NCI-H2227 treated with DMSO at 0.1 percent for 48 hours (cell line): ENCODE data around the gene MSANTD3.
"Not testable (repeated sequence)": the region's sequence is repeated elsewhere in the genome, so short reads cannot be mapped to it uniquely, and the experiment has no call there.

Source experiments
- DNase-seq: peaks from one replicate; lab custom pipeline; 2025; lab: John Stamatoyannopoulos, UW

Gene MSANTD3

DNA sequence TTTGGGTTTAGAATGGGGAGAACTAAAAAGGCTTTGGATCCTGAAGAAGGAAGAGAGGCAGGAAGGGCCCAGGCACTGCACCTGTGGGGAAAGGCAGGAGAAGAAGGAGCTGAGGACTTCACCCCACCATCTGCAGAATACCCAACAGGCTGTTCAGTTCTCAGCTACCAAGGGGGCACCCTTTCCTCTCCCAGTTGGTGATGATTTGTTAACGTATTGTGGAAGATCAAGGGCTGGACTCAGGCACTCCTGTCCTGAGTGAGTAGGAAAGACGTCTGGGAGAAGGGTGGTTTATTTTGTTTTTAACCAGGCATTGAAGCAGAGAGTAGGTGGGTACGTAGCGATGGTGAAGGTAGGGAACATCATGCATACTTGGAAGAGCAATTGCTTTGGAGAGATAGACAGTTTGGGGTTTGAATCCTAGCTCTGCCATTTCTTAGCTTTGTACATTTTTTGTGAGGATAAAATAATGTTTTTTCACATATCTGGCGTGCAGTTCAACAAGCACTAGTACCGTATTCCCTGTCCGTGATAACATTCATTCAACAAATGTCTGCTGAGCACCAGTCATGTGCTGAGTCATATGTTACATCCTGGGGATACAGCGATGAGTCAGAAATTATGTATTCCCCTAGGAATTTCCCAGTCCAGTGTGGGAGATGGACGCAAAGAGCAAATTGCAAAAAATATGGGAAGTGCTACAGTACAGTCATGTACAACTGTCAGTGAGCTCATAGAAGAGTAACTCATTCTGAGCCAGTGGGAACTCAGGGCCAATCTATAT is 2.1 kb downstream of the MSANTD3 start:
- no peak for DNase-seq

- no peak for DNase-seq
These were observed 3.5 kb downstream of the MSANTD3 start for GRCh38 chr9:100430286-100430940.

GRCh38 chr9:100431886-100432285 is 4.9 kb downstream of the MSANTD3 start:
- no peak for DNase-seq

DNA sequence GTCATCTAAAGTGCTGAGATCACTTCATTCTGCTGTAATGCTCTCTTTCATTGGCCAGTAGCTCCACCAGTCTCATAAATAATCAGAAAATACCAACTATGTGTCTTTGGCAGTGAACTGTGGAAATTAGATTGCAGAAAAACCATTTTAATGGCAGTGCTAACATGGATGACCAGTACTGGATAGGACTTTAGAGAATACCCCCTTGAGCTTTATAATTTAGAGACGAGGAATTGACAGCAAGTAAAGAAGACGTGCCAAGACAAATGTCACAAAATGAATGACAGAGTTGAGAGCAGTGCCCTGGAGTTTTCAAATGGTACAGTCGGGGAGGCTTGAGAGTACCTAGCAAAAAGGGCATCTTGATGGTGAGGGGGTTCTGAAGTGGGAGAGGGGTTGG is 5.8 kb downstream of the MSANTD3 start:
- DNase-seq = no peak

GRCh38 chr9:100436571-100436970 is 9.6 kb downstream of the MSANTD3 start:
- no peak for DNase-seq

DNA sequence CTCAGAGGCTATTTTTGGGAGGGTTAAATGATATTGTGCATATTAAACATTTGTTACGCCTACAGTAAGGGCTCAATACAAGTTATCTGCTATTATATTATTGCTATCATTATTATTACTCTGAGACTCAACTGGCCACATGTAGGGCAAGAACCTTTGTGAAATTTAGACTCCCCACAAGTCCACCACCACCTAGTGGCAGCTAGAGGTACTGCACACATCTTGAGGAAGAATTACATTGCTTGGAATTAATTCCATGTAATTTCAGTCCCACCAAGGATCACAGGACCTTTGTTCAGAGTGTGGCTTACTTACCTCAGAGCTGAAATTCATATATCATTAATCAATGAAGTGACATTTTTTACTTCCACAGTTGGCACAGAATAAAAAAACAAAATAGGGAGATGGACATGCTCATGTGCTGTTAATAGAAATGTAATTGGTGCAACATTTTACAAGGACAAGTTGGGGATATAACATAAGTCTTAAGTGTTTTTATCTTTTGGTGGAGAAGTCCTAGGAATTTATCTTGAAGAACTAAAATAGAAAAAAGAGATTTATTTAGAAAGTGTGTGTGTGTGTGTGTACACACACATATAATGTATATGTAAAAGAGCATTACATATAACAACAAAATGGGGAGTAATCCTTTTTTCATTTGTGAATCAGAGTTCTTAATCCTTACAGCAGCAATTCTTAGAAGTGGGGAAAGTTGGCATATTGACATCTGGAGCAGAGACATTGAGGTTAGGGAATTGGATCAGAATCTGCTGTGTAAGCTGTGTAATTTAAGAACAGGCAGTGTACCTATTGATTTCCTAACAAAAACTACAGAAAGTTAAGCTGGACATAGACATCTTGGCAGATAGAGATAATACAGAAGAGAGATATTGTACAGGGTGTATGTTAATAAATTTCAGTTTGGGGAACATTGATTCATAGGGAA is 11.2 kb downstream of the MSANTD3 start:
- peak; percentile 21 for DNase-seq

DNA sequence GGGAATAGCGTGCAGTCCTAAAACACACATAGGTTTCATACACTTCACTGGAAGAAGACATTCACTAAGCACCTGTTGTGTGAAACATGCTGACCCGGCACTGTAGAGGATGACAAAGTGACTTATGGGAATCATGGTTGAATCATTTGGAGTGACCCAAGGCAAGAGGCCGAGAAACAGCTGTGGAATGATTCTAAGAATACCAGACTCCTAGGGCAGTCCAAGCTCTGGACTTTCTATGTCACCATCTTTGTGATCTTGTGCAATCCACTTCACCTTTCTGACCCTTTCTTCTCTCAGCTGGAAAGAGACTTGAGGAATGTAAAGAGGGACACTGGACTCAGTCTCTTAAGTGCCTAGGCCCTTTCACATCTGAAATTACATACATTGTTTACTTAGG is 13.1 kb downstream of the MSANTD3 start:
- DNase-seq = no peak

- DNase-seq = not testable (repeated sequence)
These were observed 13.5 kb downstream of the MSANTD3 start for GRCh38 chr9:100440487-100440886.

- no peak for DNase-seq
These were observed 15.0 kb downstream of the MSANTD3 start for GRCh38 chr9:100441911-100442361.

- DNase-seq = no peak
These were observed 17.1 kb downstream of the MSANTD3 start for GRCh38 chr9:100443781-100444768.

DNA sequence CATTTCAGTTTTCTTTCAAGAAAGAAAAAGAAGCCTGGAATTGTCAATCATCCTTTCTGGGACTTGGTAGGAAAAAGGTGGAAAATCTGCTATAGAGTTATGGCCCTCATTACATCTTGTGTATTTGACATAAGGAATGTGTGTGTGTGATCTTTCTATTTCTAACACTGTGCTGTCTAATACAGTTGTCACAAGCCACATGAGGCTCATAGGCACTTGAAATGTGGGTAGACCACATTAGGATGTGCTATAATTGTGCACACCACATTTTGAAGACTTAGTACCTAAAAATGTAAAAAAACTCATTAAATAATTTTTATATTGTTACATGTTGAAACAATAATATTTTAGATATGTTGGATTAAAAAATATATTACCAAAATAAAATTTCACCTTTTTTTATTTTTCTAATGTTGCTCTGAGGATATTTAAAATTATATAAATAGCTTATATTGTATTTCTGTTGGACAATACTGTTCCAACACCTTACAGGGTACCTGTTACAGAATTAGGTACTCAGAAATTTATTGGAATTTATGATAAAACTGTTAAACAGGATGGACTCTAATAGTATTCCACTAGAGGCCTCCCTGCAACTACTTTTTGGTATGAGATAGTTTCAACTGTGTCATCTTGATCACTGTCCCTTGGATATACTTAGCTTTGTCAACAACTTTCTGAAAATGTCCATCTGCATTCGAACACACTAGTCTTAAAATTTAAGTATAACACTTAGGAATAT is 18.4 kb downstream of the MSANTD3 start:
- no peak for DNase-seq

- DNase-seq = no peak
These were observed 19.1 kb downstream of the MSANTD3 start for GRCh38 chr9:100445903-100446549.

GRCh38 chr9:100447041-100447440 is 20.1 kb downstream of the MSANTD3 start:
- DNase-seq = no peak

GRCh38 chr9:100448266-100448665 is 21.3 kb downstream of the MSANTD3 start:
- no peak for DNase-seq

- no peak for DNase-seq
These were observed 22.5 kb downstream of the MSANTD3 start for GRCh38 chr9:100449420-100449819.

DNA sequence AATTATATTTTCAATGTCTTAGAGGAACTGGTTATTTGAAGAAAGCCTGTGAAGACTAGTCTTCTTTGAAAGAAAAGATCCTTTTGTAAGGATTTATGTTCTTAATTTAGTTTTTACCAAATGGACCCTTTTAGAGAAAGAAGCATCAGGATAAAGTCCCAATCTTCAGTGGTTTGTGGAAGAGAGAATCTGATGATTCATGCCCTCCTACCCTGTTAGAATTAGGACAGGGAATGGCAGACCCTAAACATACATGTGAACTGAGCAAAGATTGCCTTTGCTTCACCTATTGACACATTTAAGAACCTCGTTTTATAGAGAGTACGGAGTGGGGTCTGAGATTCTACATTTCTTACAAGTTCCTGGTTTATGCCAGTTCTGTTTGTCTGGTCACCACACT is 26.0 kb downstream of the MSANTD3 start:
- DNase-seq = no peak

- no peak for DNase-seq
These were observed 28.5 kb downstream of the MSANTD3 start for GRCh38 chr9:100455470-100455869.

DNA sequence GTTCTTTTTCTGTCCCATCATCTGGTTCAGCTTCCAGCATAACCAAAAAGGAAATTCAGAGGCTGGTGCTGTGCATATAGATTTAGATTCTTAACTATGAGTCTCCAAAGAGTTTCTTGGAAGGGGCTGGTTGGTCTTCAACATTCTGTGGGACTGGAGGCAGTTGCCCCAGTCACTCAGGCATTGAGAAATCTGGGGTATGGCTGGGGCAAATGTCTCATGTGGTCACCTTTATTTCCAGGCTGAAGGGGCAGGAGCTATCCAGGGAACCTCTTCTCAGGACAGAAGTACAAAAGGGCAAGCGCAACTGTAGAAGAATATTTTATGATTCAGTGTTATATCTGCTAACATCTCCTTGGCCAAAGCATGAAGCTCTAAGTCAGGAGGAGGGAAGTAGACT is 30.6 kb downstream of the MSANTD3 start:
- DNase-seq = no peak

- DNase-seq = no peak
These were observed 33.0 kb downstream of the MSANTD3 start for GRCh38 chr9:100459963-100460362.

- no peak for DNase-seq
These were observed 38.3 kb downstream of the MSANTD3 start for GRCh38 chr9:100465274-100465673.
